Measurements from ENCODE around the gene GFER.
A peak's percentile ranks its signal among the peaks of the same experiment; 100 is the strongest.

Gene GFER

DNA sequence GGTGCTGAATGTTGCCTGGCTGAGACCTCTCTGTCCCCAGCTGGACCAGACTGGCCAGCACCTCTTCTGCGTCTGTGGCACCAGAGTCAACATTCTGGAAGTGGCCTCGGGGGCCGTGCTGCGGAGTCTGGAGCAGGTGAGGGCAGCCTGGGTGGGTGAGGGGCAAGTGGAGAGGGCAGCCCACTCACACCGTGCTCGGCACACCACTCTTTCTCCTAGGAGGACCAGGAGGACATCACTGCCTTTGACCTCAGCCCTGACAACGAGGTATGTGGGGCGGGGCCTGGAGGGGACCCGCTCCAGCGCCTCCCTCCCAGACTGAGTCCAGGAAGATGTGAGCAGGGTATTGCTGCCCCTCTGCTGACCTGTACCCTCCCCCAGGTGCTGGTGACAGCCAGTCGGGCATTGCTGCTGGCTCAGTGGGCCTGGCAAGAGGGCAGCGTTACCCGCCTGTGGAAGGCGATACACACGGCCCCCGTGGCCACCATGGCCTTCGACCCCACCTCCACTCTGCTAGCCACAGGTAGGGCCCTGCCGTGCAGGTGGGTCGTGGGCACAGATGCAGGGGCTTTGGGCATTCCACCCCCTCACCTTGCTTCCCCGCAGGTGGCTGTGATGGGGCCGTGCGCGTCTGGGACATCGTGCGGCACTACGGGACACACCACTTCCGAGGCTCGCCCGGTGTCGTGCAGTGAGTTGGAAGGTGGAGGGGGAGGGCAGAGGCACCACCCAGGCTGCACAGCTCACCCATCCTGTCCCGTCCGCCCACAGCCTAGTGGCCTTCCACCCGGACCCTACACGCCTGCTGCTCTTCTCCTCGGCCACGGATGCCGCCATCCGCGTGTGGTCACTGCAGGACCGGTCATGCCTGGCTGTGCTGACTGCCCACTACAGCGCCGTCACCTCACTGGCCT, 9.6 kb upstream of the GFER start:
- no peak for DNase-seq (ENCODE audit: low read depth)

GRCh38 chr16:1975432-1976215, 8.4 kb upstream of the GFER start:
- no peak for DNase-seq (ENCODE audit: low read depth)

DNA sequence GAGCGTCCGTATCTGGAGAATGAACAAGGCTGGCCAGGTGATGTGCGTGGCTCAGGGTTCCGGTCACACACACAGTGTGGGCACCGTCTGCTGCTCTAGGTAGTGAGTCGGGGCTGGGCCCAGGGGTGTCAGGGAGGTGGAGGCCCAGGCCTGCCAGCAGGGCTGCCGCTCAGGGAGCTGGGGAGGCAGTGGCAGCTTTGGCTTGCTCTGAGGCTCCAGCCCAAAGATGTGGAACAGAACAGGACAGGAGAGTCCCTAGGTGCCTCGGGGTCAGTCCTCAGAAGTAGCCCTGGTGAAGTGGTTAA, 7.8 kb upstream of the GFER start:
- no peak for DNase-seq (ENCODE audit: low read depth)

- no peak for DNase-seq (ENCODE audit: low read depth)
Measured at GRCh38 chr16:1976951-1977874, 6.8 kb upstream of the GFER start.

- DNase-seq (ENCODE audit: low read depth): no peak
Measured at GRCh38 chr16:1977875-1978268, 6.1 kb upstream of the GFER start.

- no peak for DNase-seq (ENCODE audit: low read depth)
Measured at GRCh38 chr16:1978476-1979120, 5.4 kb upstream of the GFER start.

DNA sequence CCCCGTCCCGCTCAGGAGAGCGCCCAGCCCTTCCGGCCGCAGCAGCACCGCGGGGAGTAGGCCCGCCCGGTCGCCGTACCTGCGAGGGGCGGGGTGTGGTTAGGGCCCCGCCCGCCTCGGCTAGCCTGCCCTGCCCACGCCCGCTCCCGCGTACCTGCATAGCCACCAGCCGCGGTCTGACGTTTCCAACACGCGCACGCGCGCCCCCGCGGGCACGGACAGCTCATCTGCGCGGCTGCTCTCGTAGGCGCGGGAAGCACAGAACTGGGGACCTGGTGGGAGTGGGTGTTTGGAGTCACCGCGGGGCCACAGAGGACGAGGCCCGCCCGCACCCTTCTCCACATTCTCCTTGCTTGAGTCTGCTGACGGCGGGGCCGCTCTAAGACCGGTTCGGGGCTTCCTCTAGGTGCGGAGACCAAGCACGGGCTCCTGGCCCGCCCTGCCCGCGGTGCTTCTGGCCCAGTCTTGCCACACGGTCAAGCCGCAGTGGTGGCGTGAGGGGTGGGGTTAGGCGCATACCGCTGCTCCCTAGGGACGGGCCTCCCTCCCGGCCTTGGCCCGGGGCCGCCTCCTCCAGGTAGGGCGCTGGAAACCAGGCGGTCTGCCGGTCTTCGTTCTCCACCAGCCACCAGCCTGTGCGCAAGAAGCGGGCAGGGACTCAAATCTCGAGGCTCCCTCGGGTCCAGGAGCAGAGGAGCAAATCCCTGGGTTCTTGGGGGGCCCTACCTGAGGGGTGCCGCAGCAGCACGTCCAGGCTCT, 4.5 kb upstream of the GFER start:
- DNase-seq (ENCODE audit: low read depth): no peak

- DNase-seq (ENCODE audit: low read depth): no peak
Measured at GRCh38 chr16:1980030-1980769, 3.8 kb upstream of the GFER start.

DNA sequence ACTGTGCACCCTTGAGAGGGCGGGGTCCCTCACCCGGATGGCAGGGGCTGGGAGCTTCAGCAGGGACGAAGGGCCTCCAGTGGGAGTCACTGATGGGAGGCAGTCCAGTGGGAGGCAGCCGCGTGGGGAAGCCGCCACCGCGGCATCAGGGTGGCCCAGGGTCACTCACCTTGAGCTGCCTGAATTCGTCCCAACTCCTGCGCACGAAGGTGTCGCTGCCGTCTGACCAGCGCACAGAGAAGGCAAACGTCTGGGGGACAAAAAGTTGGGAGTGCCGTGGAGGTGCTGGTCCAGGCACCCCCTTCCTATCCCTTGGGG, 3.3 kb upstream of the GFER start:
- no peak for DNase-seq (ENCODE audit: low read depth)

- no peak for DNase-seq (ENCODE audit: low read depth)
Measured at GRCh38 chr16:1981398-1981836, 2.6 kb upstream of the GFER start, which contains the start of gene NOXO1. TSS of gene NOXO1 (minus strand) at chr16:1981469. CDS start at chr16:1981179, 290 bp downstream.

DNA sequence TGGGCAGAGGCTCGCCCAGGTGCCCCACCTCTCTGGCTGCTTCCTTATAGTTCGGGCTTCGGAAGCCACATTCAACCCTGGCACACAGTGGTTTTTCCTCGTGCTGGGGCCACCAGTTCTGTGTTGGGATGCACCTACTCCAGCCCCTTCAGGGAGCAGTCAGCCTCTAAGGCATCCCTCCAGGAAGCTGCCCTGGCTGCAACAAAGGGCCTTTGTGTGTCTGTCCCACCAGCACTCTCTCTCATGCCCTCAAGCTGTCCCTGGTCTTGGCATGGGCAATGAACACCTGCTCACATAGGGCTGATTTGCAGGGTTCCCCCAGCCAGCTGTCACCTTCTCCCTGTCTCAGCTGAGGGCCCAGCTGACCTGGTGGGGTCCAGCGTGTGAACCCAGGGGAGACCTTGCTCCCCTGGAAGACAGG, 2.0 kb upstream of the GFER start:
- DNase-seq (ENCODE audit: low read depth): no peak

DNA sequence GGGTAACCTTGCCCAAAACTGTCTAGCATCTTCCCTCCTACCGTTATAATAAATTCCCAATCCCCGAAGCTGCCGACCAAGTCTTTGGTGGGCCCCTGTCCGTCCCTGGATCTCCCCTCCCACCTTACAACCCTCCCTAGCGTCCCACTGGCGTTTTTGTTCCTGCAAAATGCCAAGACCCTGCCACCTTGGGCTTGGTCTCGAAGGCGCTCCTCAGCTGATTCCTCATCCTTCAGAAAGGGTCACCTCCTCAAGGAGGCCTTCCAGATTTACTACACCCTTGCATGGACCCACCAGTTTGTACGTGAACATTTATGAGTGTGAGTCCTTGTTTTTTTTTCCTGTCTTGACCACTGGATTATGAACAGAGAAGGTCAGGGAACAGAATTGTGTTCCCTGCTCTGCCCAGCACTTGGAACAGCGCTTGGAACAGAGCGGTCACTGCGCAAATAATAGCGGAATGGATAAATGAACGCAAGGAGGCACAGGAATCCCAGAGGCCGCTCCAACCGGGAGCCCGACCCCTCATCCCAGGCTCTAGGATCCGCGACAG, 926 bp upstream of the GFER start:
- DNase-seq (ENCODE audit: low read depth): no peak

DNA sequence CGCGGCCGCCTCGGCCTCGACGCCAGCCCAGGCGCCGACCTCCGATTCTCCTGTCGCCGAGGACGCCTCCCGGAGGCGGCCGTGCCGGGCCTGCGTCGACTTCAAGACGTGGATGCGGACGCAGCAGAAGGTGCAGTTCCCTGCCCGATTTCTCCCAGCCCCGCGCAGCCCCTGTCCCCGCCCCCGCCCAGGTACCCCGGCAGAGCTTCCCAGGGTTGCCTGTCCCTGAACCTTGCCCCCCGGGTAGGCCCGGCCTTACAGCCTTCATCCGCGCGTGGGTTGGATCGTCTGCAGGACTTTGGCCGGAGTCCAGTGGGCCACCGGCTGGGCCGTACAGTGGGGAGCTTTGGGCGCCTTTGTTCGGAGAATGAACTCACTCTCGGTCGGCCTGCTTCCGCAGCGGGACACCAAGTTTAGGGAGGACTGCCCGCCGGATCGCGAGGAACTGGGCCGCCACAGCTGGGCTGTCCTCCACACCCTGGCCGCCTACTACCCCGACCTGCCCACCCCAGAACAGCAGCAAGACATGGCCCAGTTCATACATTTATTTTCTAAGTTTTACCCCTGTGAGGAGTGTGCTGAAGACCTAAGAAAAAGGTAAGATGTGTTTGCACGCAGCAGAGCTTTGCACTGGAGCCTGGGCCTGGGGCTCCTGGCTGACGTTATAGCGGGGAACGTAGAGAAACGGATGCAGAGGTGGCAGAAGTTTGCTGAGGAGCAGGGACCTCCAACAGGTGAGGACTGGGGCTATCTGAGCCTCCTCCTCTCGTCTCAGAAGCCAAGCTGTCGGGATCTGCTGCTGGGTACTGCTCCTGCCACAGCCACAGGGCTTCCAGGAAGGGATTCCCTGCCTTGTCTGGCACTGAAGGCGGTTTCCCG, 593 bp downstream of the GFER start:
- DNase-seq (ENCODE audit: low read depth): peak; percentile 39

DNA sequence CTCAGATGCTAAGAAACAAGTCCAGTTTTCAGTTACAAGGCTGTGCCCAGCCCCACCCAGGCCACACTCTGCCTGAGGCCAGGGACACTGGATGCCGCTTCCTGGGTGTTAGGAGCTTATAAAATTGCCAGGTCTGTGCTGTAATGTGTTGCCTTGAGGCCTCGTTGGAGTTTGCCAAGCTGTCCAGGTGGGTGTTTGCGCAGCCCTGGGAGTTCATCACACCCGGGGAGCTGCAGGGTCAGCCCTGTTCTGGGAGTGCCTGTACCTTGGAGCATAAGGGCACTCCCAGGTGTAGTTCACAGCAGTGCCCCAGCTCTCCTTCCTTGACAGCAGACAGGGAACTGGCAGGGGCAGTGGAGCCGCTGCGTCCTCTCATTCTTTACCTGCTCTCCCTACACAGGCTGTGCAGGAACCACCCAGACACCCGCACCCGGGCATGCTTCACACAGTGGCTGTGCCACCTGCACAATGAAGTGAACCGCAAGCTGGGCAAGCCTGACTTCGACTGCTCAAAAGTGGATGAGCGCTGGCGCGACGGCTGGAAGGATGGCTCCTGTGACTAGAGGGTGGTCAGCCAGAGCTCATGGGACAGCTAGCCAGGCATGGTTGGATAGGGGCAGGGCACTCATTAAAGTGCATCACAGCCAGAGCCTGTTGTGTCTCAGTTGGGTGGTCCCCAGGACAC, 1.6 kb downstream of the GFER start:
- DNase-seq (ENCODE audit: low read depth): no peak

- no peak for DNase-seq (ENCODE audit: low read depth)
Measured at GRCh38 chr16:1987198-1987597, 3.2 kb downstream of the GFER start.

DNA sequence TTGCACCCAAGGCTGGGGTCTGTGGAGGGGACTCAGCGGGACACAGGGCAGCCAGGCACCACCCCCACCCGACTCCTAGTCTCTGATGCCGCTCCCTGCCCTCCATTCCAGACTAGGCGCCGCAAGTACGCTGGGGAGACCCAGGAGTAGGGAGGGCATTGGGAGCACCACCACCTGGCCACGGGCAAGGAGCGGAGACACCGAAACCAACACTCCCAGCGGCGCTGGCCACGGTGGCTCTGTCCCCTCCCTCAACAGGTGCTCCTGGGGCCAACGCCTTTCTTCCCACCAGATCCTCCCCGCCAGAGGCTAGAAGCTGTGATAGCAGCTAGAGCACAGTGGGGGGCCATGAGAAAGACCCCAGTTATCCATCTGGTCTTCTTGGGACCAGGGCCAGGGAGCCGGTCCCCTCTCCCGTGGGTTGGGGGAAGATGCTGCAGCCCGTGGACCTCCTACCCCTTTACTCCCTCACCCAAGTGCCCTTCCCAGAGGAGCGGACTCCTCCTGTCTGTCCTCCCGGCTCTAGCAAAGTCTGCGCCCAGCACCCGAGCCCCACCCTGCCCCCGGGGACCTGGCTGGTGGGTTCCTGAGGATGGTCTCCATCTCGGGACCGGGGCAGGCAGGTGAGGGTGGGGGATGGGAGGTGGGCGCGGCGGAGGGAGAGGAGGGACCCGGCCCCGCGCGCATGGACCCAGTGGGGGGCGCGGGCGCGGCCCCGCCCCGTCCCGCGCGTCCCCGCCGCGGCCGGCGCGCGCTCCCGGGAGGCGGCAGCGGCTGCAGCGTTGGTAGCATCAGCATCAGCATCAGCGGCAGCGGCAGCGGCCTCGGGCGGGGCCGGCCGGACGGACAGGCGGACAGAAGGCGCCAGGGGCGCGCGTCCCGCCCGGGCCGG, 5.5 kb downstream of the GFER start, which contains the start of gene SYNGR3:
Gene SYNGR3 (plus strand): TSS at position 762 of the 892 bp plus-strand sequence. CDS start 133 bp downstream, outside the sequence.
- DNase-seq (ENCODE audit: low read depth): no peak

DNA sequence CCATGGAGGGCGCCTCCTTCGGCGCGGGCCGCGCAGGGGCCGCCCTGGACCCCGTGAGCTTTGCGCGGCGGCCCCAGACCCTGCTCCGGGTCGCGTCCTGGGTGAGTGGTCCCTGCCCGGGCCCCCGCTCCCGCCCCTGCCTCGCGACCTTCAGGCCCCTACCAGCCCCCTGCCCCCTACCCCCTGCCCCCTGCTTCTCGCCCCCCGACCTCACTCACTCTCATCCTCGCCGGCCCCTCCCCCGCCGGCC, 6.0 kb downstream of the GFER start:
- no peak for DNase-seq (ENCODE audit: low read depth)

Measured in iris pigment epithelial cell (primary cell).